Small intestine (tissue), 7 donors: ENCODE results near the gene SPACA7. TPM values are rescaled to one million over a fixed set of nuclear protein-coding genes. Genes with fewer than 3 reads are reported as not detected.
"Not testable (repeated sequence)": the region's sequence is repeated elsewhere in the genome, so short reads cannot be mapped to it uniquely, and the experiment has no call there.

Experiments used
- DNase-seq, 2 donors: peaks; one replicate each; pipeline versions ENCODE4 v3.0.0 to v3.0.0-alpha.2; 2013
- FAIRE-seq: peaks from 2 replicates; lab custom pipeline; 2012; peaks lifted over from hg19 to GRCh38; lab: Jason Lieb, UNC
- H3K27ac ChIP-seq, 3 donors: one replicate each; pipeline ENCODE4 v1.5.1; 2013; ENCODE audit warnings: low read length in 2 of 3, mild to moderate bottlenecking in 2 of 3, control low read depth in 1 of 3, inconsistent platforms in 1 of 3, low read depth in 1 of 3, moderate library complexity in 1 of 3
- H3K27me3 ChIP-seq, 3 donors: one replicate each; pipeline ENCODE4 v1.6.1; 2013; ENCODE audit warnings: low read length in 3 of 3, inconsistent platforms in 1 of 3; ENCODE audit not compliant: control insufficient read depth in 3 of 3, insufficient read depth in 3 of 3
- H3K36me3 ChIP-seq, 3 donors: one replicate each; pipeline ENCODE4 v1.6.1; 2013; ENCODE audit warnings: low read length in 3 of 3, inconsistent platforms in 1 of 3, low read depth in 1 of 3, mild to moderate bottlenecking in 1 of 3, moderate library complexity in 1 of 3; ENCODE audit not compliant: control insufficient read depth in 3 of 3, insufficient read depth in 2 of 3
- H3K4me1 ChIP-seq, 3 donors: one replicate each; pipeline ENCODE4 v1.6.1; 2013; ENCODE audit warnings: low read length in 2 of 3, inconsistent platforms in 1 of 3, low read depth in 1 of 3, mild to moderate bottlenecking in 1 of 3, moderate library complexity in 1 of 3; ENCODE audit not compliant: control insufficient read depth in 3 of 3, insufficient read depth in 2 of 3
- H3K4me3 ChIP-seq, 3 donors: one replicate each; pipeline ENCODE4 v1.5.1; 2013; ENCODE audit warnings: low read length in 3 of 3, control low read depth in 1 of 3, inconsistent platforms in 1 of 3, low read depth in 1 of 3, mild to moderate bottlenecking in 1 of 3, moderate library complexity in 1 of 3
- H3K9me3 ChIP-seq, 2 donors: one replicate each; pipeline ENCODE4 v1.6.1; 2013; ENCODE audit warnings: low read depth in 1 of 2, low read length in 1 of 2; ENCODE audit not compliant: control insufficient read depth in 2 of 2, insufficient read depth in 1 of 2
- WGBS, 3 donors: extraction: QIAGEN DNeasy Blood & Tissue Kit; methylation state at CpG; one replicate each; pipeline ENCODE4 v1.1.7; 2013; 5-methylcytosine and 5-hydroxymethylcytosine counted together
- polyA plus RNA-seq, 4 donors: library from polyadenylated mRNA; stranded (reverse) in 3 of 4; unstranded in 1 of 4; fragments of 200-250 nt in 3 of 4; fragments of 120-200 nt in 1 of 4; gene quantifications; one replicate each; pipeline versions ENCODE4 v1.2.1 to v1.2.3, GENCODE V29; 2013
- donor health status: healthy with polysubstance abuse.
- donor health status: control.
- donor health status: control.
- donor health status: Bipolar disorder and iron deficiency.
- donor health status: healthy.

Gene SPACA7
- polyA plus RNA-seq, 4 donors, result not detected

DNA sequence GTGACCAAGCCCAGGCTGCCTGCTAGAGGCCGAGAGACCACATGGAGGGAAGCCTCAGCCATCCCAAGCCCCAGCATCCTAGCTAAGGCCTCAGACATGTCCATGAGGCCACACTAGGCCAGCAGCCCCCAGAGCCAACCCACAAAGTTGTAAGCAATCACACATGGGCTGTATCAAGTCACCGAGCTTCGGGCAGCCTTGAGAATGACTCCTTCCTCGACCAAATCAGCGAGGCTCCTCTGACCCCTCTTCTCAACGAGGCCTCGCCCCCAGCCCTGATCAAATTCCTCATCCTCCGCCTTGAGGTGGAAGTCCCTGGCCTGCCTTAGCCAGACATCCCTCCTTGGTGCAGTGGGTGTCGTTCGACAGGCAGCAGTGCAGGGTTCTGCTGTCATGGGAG is 1.9 kb upstream of the SPACA7 start:
- DNase-seq, result no peak
- Histone ChIP-seq H3K4me3 (no peak overlapping the region), H3K4me1 (no peaks in the 10 kb centered on the region), H3K9me3 (no peaks in the 10 kb centered on the region), H3K36me3 (no peaks in the 10 kb centered on the region), H3K27ac (no peak overlapping the region), H3K27me3 (no peaks in the 10 kb centered on the region)
- FAIRE-seq, result no peak
- WGBS, 3 donors, result 74 to 80% (median 74%) methylated on average over 10 of the region's 10 CpGs

DNA sequence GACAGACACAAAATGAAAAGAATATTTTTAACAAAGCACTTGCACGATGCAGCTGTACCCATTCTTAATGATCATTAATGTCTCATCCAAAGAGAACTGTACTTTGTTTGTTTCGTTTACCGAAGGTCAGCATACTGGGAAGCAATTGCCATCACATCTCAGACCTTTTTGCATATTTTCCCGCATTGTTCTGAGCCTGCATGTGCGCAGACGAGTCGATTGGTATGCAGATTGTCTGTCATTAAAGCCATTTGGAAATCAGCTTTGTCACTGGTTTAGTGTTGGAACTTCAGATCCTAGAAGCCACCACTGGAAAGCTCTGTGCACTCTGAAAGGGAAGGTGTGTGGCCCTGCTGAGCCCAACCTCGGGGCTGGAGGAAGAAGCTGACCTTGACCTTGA is 15.6 kb downstream of the SPACA7 start:
- FAIRE-seq, result no peak
- 74 to 77% (median 77%) methylated on average over 8 of the region's 8 CpGs for WGBS, 3 donors
- Histone ChIP-seq H3K27ac (no peak overlapping the region), H3K27me3 (no peaks in the 10 kb centered on the region), H3K36me3 (no peaks in the 10 kb centered on the region), H3K4me1 (no peaks in the 10 kb centered on the region), H3K4me3 (no peak overlapping the region), H3K9me3 (no peaks in the 10 kb centered on the region)
- no peak for DNase-seq

DNA sequence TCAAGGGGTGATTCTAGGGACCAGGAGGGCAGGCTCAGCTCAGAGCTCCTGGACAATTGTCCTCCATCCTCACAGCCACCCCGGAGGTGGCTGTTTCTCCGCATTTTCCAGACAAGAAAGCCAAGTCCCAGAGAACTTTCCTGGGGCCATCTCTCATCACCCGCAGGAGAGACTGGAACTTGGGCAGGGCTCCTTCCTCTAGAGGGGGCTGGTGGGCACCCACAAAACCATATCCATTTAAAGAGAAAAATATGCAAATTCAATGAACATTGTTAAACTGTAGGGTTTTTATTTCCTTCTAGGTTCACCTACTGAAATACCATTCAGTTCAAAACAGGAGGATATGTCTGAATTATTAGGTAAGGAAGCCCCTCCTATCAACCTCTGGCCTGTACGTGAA is 16.6 kb downstream of the SPACA7 start:
- Histone ChIP-seq H3K27ac (no peak overlapping the region), H3K4me3 (no peak overlapping the region), H3K4me1 (no peaks in the 10 kb centered on the region), H3K36me3 (no peaks in the 10 kb centered on the region), H3K27me3 (no peaks in the 10 kb centered on the region), H3K9me3 (no peaks in the 10 kb centered on the region)
- 73 to 84% (median 80%) methylated on average over 4 of the region's 4 CpGs for WGBS, 3 donors
- DNase-seq, result no peak
- FAIRE-seq, result no peak

DNA sequence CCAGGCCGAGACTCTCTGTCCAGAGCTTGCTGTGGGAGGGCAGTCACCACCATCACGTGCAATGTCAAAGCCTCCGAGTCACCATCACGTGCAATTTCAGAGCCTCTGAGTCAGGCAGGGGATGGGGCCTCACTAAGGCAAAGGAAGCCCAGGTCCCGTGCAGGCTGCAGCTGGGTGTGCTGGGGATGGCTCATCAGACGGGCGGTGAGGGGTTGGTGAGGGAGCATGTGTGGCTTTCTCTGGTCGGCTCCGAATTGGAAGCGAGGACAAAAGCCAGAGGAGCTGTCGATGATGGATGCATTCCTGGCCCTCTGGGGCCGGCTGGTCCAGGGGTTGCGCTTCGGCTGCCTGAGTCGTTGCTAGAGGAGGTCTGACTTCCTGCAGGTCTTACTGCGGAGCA is 18.9 kb downstream of the SPACA7 start:
- H3K36me3 ChIP-seq, result not testable (repeated sequence)
- WGBS, 3 donors, result 51 to 70% (median 70%) methylated on average over 16 of the region's 16 CpGs

DNA sequence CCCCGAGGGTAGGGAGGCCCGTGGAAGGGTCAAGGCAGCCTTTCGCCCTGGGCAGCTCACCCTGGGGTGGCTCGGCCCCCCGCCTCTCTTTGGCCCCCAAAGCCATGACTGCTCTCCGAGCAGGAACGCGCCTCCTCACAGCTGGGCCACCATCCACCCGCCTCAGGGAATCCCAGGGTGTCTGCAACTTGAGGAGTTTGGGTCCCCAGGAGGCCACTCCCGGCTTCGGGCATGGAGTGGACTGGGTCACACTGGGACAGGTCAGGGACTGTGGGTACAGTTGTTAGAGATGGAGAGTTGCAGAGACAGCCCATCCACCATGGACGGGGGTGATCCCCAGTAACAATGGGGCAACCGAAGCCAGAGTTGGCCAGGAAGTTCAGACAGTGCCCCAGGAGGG is 19.8 kb downstream of the SPACA7 start:
- not testable (repeated sequence) for H3K36me3 ChIP-seq, H3K4me3 ChIP-seq, H3K27ac ChIP-seq, FAIRE-seq, H3K4me1 ChIP-seq, H3K27me3 ChIP-seq, H3K9me3 ChIP-seq, DNase-seq
- 85 to 88% (median 87%) methylated on average over 13 of the region's 13 CpGs for WGBS, 3 donors

More for the DNA sequence above, 18.9 kb downstream of the SPACA7 start:
- H3K4me3 ChIP-seq, H3K4me1 ChIP-seq, DNase-seq, FAIRE-seq, H3K27ac ChIP-seq, H3K27me3 ChIP-seq, H3K9me3 ChIP-seq: not testable (repeated sequence)

GRCh38 chr13:112397108-112397507 is 21.0 kb downstream of the SPACA7 start:
- FAIRE-seq (no peak), DNase-seq (no peak)
- Histone ChIP-seq H3K36me3 (no peaks in the 10 kb centered on the region), H3K4me3 (no peak overlapping the region), H3K9me3 (no peaks in the 10 kb centered on the region), H3K4me1 (no peaks in the 10 kb centered on the region), H3K27me3 (no peaks in the 10 kb centered on the region), H3K27ac (no peak overlapping the region)
- 81 to 85% (median 83%) methylated on average over 9 of the region's 9 CpGs for WGBS, 3 donors

- H3K4me1 ChIP-seq, H3K27ac ChIP-seq, DNase-seq, H3K9me3 ChIP-seq, FAIRE-seq, H3K36me3 ChIP-seq, H3K27me3 ChIP-seq, H3K4me3 ChIP-seq: not testable (repeated sequence)
- WGBS, 3 donors, result 59 to 78% (median 76%) methylated on average over 6 of the region's 6 CpGs
Measured at GRCh38 chr13:112398347-112398746, 22.2 kb downstream of the SPACA7 start.

GRCh38 chr13:112409828-112410227 is 33.7 kb downstream of the SPACA7 start:
- H3K9me3 ChIP-seq, FAIRE-seq, H3K4me3 ChIP-seq, H3K27me3 ChIP-seq, H3K4me1 ChIP-seq, H3K36me3 ChIP-seq, H3K27ac ChIP-seq, DNase-seq: not testable (repeated sequence)
- WGBS, 3 donors, result 76 to 83% (median 82%) methylated on average over 3 of the region's 3 CpGs

GRCh38 chr13:112416647-112417046 is 40.5 kb downstream of the SPACA7 start:
- no peak for FAIRE-seq
- 59 to 70% (median 70%) methylated on average over 1 of the region's 1 CpG for WGBS, 3 donors
- H3K27ac ChIP-seq, result no peak overlapping the region
- peaks cover 0 to 12% of the 10 kb centered on the region in 2 donors for H3K9me3 ChIP-seq
- no peaks in the 10 kb centered on the region for H3K36me3 ChIP-seq
- DNase-seq, result no peak
- H3K27me3 ChIP-seq, result no peaks in the 10 kb centered on the region
- no peak overlapping the region for H3K4me3 ChIP-seq
- no peaks in the 10 kb centered on the region for H3K4me1 ChIP-seq
